Ramos (cell line): ENCODE results near the gene SNX20.

Experiments
- in situ Hi-C: fragments of 300-500 bp; cut with MboI; formaldehyde crosslinking; loops from one replicate; pipeline ENCODE4 v1.14.3; 2022; ENCODE audit warnings: low sequenced_read_pairs; ENCODE audit not compliant: unreplicated experiment

Gene SNX20

DNA sequence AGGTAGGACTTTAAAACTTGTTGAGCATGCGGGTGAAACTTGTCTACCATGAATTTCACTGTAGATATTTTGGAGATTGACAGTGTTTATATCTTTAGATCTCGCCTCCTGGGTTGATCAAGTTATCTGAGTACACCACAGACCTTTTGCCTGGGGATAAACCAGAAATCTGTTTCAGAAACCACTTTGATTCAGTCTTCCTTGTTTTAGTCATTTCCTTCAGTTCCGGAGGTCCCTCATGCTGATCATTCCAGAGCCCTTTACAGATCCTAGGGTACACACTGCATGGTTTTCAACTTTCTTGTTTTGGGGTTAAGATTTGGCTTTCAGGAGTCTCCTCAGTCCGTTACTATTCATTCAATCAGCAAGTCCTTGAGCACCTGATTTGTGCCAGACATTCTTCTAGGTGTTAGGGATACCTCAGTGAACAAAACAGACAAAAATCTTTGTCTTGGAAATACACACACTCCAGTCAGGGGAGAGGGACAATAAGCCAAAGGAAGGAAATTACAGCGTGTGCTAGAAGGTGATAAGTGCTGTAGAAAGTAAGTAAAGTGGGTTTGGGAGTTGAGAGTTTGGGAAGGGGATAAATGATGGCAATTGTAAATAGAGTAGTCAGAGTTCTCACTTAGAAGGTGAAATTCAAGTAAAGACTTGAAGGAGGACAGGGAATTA is 24.5 kb upstream of the SNX20 start:
- in situ Hi-C loops: no loop called here

DNA sequence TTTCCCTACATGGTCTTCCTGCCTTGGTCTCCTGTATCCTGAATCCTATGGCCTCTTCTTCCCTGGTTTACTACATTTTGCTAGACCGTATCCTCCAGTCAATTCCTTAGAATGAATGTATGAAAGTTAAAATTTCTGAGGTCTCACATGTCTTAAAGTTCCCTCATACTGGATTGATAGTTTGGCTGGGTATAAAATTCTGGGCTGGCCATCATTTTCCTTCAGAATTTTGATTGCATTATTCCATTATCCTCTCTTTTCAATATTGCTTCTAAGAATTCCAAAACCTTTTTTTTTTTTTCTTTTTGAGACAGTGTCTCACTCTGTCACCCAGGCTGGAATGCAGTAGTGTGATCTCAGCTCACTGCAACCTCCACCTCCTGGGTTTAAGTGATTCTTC is 23.1 kb upstream of the SNX20 start:
- in situ Hi-C loops: no loop called here

DNA sequence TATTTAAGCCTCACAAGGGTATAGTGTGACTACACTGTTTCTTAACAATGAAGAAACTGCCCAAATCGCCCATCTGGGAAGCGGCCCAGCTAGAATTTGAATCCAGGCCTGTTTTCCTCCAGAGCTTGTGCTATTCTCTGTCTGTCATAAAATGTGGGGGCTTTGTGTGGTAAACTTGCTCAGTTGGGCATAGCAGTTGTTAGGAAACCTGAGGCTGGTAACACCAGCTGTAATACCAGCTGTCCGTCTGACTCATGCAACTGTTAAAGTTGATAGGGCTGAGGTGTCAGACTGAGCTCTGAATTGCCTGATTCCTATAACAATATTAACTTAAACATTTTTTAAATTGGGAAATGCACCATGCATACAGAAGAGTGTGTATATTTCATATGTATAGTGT is 21.6 kb upstream of the SNX20 start:
- in situ Hi-C loops: no loop called here

DNA sequence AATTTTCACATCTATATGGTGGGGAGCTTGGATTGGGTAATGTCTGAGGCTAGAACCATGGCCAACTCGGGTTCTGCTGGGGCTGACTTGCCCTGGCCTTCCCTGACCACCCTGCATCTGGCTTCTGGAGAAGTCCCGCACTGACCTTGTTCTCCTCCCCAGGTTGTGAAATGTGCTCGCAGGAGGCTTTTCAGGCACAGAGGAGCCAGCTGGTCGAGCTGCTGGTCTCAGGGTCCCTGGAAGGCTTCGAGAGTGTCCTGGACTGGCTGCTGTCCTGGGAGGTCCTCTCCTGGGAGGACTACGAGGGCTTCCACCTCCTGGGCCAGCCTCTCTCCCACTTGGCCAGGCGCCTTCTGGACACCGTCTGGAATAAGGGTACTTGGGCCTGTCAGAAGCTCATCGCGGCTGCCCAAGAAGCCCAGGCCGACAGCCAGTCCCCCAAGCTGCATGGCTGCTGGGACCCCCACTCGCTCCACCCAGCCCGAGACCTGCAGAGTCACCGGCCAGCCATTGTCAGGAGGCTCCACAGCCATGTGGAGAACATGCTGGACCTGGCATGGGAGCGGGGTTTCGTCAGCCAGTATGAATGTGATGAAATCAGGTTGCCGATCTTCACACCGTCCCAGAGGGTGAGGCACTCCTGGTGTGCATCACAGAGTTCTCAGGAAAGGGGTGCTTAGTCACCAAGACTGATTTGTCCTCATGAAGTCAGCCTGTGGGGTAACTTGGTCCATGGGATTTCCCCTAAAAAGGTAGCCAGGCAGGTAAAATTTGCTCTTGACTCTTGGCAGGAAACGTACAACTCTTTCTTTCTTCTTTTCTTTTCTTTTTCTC is 18.4 kb upstream of the SNX20 start:
- in situ Hi-C loops: no loop called here

DNA sequence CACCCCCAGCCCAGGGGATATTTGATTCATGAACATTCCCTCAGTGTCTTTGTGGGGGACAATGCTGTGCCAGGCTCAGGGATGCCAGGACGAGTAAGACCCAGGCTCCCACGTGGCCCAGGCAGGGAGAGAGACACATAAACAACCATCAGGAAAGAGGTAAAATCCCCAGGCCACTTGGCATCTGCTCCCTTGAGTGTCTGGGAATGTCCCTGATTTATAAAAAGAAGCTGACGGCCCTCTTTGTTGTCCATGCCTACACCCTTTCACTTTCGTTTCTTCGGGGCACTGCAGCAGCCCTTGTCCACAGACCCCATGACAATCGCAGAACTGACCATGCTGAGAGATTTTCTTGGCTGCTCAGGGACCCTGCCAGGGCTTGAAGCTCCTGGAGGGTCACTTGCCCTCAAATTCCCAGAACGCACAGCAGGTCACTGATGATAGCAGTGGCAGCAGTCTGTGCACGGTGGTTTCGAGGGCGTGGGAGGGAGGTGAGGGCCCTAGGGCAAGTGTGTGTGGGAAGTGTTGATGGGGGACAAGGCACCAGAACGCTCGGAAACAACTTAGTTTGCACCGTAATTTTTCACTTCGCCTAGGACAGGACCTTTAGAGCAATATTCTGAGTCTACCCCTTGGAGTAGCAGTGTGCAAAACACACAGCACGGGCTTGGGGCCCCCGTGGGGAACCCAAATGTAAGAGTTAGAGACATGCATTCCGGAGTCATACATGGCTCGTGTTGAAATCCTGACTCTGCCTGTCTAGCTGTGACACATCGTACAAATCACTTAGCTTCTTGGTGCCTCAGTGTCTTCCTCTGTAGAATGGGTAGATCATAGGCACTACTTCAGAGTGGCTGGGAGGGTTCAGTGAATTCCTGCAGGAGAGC is 17.0 kb upstream of the SNX20 start:
- in situ Hi-C loops: no loop called here

DNA sequence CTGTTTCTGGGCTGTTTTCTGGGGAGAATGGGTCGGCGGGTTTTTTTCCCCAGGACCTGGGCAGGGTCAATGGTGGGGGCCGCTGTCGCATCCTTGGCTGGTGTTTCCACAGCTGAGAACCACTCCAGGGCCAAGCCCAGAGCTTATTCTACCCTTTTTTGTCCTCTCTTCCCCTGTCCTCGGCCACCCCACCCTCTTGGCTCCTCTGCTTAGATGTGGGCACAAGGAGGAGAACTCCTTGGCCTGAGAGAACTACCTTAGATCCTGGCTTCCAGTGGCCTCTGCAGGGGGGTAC is 16.3 kb upstream of the SNX20 start:
- in situ Hi-C loops: no loop called here

DNA sequence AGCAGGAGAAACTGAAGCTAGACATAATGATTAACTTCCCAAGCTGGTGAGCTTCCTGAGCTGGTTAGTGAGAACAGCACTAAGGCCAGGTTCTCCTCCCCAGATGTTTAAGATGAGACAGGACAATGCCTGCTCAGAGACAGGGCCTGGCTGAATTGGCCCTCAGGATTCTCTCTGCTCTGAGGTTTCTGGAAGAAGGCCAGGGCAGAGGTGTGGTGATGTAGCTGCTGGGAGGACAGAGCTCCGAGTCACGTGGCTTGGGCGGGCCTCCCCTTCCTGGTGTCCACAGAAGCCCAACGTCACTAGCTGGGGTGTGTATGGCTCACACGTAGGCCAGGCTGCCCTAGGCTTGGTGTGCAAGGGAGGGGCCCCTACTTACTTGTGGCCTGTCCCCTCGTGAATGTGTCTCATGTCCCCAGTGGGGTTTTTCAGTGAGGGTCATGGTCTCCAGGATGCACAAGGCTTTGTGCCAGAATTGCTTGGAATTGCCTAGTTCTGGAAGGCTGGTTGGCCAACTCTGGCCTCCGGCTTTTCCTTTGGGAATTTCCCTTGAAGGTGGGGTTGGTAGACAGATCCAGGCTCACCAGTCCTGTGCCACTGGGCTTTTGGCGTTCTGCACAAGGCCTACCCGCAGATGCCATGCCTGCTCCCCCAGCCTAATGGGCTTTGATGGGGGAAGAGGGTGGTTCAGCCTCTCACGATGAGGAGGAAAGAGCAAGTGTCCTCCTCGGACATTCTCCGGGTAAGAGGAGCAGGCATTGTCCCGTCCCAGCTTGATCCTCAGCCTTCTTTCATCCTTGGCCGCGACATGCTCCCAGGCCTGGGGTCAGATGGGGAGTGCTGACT is 15.7 kb upstream of the SNX20 start:
- in situ Hi-C loops: no loop called here

DNA sequence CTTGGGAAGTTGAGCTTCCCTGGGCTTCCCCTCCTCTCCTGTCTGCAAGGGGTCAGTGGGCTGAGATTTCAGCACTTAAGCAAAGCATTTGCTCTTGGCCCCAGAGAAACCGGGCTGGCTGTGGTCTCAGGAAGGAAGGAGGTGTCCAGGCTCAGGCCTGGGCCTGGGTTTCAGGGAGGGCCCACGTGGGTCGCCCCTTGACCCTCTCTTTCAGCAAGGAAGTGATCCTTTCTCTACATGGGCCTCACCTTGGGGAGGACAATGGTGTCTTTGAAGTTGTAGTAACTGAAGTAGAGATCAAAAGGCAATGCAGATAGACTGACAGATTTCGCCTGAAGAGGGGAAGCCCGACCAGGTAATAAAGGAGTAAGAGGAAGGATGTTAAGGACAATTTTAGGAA is 15.0 kb upstream of the SNX20 start:
- in situ Hi-C loops: no loop called here

DNA sequence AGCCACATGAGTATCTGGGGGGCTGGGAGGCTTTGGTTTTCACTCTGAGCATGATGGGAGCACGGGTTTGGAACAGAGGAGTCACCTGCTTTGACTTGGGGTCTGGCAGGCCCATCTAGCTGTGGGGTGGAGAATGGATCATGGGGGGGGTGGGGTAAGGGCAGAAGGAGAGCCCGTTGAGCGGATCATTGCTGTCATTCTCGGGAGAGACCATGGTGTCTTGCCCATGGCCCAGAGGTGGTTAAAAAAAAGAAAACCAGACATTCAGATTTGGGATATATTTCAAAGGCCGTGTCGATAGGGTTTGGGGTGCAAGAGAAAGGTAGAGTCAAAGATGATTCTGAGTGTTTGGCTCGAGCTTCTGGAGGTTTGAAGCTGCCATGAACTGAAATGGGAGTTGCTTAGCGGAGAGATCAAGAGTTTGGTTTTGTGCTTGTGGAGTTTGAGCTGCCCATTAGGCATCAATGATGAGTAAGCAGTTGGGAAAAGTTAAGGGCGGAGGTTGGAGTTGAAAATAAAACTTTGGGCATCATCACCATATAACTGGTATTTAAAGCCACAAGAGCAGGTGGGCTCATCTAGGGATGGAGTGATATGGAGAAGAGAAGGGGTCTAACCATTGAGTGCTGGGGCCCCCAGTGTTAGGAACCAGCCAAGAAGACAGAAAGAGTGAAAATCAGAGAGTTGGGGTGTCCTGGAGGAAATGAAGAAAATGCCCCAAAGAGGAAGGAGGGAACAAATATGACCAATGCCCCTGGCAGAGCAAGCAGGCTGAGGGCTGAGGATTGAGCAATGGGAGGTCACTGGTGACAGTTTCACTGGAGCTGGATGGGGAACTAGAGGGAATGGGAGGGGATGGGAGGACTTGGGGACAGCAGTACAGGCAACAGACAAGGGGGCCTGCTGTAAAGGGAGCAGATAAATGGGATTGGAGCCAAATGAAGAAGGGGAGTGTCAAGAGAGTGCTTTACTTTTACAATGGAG is 14.2 kb upstream of the SNX20 start:
- in situ Hi-C loops: no loop called here

DNA sequence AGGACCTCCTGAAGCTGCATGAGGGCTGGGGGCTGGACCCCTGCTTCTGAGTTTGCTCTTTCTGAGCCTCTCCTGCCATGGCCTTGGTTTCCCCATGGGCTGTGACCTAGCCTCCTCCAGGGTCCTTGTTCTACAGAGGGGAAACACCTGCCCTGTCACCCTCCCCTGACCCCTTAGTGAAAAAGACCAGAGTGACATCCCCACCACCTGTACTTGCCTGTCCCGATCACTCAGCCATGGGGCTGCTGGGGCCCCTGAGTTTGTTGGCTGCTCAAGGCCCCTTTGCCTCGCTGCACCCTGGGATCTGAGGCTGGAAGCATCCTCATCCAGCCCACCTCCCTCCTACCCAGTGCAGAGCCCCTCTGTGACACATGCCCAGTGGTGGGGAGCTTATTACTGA is 13.1 kb upstream of the SNX20 start:
- in situ Hi-C loops: no loop called here

DNA sequence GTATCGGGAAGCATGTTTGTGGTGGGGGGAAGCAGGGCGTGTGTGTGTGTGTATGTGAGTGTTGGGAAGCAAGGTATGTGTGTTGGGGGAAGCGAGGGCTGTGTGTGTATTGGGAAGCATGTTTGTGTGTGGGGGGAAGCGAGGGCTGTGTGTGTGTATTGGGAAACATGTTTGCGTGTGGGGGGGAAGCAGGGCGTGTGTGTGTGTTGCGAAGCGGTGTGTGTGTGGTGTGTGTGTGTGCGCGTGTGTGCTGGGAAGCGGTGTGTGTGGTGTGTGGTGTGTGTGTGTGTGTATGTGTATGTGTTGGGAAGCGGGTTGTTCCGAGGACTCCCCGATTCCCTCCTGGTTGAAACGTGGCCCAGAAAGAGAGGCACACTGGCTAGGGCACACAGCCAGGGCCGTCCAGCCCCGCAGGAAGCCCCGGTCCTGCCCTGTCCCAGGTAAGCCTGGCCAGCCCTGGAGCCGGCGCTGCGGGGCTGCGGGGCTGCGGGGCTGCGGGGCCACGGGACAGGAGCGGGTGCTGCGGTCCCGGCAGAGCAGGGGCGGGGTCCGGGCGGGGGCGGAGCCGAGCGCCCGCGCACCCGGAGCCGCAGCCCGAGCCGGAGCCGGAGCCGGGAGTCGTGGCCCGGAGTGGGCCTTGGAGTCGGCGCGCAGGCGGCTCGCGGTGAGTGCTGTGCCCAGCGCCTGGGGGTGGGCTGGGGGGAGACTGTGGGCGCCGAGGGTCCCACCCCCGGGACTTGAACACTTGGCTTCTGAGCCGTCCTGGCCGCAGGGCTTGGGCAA is 12.1 kb upstream of the SNX20 start, which contains the start of gene NOD2:
Gene NOD2 (plus strand): TSS at position 608 of the 783 bp plus-strand sequence. CDS start 5,890 bp downstream, outside the sequence.
- in situ Hi-C loops: no loop called here

DNA sequence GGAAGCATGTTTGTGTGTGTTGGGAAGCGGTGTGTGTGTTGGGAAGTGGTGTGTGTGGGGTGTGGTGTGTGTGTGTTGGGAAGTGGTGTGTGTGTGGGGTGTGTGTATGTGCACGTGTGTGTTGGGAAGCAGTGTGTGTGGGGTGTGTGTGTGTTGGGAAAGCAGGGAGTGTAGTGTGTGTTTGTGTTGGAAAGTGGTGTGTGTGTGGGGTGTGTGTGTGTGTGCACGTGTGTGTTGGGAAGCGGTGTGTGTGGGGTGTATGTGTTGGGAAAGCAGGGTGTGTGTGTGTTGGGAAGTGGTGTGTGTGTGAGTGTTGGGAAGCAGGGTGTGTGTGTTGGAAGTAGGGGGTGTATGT is 11.5 kb upstream of the SNX20 start:
- in situ Hi-C loops: no loop called here

DNA sequence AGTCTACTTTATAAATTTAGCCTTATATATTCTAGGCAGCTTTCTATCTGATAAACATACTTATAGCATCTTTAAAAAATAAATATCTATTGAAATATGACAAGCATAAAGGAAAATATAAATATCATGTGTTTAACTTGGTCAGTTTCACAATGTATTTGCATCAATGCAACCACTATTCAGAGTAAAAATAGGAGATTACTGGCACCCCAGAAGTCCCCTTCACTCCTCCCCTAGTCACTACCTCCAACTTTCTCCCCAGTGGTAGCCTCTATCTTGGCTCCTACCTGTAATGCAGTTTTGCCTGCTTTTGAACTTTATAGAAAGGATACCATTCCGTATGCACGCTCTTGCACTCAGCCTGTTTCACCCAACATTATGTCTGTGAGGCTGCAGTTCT is 9.1 kb upstream of the SNX20 start:
- in situ Hi-C loops: no loop called here

DNA sequence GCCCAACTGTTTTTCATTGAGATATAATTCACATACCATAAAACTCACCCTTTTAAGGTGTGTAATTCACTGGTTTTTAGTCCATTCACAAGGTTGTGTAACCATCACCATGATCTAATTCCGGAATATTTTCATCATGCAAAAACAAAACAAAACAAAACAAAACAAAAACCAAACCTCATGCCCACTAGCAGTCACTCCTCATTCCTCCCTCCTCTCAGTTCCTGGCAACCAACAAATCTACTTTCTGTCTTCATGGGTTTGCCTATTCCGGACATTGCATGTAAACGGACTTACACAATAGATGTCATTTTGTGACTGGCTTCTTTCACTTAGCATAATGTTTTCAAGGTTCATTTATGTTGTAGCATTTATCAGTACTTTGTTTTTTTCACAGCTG is 7.8 kb upstream of the SNX20 start:
- in situ Hi-C loops: no loop called here

DNA sequence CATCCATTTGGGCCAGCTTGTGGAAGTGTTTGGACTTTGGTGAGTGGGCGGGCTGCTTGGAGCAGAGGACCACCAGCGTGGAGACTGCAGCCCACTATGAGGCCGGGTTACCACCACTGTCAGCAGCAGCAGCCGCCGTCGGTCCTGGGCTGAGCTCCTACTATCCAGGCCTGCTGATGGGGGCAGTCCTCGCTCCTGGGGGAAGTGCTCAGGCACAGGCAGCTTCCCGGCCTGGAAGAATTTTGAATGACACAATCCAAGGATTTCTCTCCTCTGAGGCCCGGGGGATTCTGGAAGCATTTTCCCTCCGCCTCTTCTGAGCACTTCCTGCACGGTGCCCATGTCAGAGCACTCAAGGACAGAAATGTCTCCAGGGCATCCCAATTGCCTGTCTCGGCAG is 7.0 kb upstream of the SNX20 start:
- in situ Hi-C loops: no loop called here

DNA sequence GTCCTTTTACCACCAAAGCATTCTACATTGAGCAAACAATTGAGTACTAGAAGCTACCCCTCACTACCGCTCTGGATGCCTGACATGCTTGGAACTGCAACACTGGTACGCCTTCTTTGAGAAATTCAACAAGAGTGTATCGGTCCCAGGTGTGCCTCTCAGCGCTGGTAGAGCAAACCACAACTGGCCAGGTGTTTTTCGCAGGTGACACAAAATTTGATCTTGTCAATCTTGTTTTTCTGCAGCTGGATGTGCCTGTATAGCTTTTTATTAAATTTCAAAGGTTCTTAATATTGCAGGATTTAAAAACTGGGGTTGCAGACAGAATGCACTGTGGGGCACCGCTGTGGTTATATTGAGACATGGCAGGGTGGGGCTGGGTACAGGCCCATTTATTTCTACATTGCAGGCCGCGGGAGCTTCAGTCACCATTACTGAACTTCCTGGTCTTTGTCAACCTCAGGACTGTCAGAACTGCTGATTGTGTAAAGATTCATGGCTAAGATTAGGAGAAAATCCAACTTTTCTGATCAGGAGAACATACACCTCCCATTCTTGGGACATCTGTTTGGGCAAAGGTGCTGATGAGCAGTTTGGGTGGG is 4.5 kb upstream of the SNX20 start:
- in situ Hi-C loops: no loop called here

DNA sequence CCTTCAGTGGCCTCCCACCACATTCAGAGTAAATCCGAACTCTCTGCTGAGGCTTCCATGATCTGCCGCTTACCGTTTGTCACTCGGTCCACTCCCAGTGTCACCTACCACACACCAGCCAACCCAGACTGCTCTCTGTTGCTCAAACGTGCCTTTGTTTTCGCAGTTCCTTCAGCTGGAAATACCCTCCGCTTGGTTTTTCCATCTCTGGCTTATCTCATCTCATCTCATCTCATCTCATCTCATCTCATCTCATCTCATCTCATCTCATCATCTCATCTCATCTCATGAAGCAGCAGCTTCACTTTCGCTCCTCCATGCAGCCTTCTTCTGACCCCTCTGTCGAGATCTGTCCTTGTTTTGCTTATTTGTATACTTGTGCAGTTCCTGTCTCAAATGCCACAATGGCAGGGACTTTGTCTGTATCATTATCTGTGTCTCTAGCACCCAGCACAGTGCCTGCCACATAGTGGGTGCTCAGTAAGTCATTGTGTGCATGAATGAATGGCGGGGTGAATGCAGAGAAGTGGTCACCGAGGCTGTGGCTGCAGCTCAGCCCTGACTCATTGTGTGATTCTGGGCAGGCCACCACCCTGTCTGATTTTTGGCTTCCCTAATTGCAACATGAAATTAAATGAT is 3.8 kb upstream of the SNX20 start:
- in situ Hi-C loops: no loop called here
